Dedifferentiated amniotic fluid mesenchymal stem cell (primary cell): ENCODE results near the gene ZNF234.
"Not testable (repeated sequence)": the region's sequence is repeated elsewhere in the genome, so short reads cannot be mapped to it uniquely, and the experiment has no call there.

Source experiments
- DNase-seq: peaks from one replicate; pipeline ENCODE4 v3.0.0-alpha.2; 2016; ENCODE audit errors: extremely low spot score

The ZNF234 gene

GRCh38 chr19:44141191-44142058 is at the start of gene ZNF234:
Gene ZNF234 (plus strand): TSS chr19:44141554. CDS start chr19:44144633, 3,079 bp downstream.
- DNase-seq = peak; percentile 92

- no peak for DNase-seq
Observed at GRCh38 chr19:44092108-44092507, 49.2 kb upstream of the ZNF234 start.

- DNase-seq = peak; percentile 95
Observed at GRCh38 chr19:44093931-44094765, 47.2 kb upstream of the ZNF234 start, which contains the start of gene ZNF224. Gene ZNF224 (plus strand): TSS chr19:44094361. CDS start chr19:44097874, 3,513 bp downstream.

GRCh38 chr19:44107751-44108150 is 33.6 kb upstream of the ZNF234 start:
- no peak for DNase-seq

GRCh38 chr19:44109458-44109857 is 31.9 kb upstream of the ZNF234 start:
- DNase-seq = no peak

- DNase-seq = peak; percentile 91
Observed at GRCh38 chr19:44111910-44112463, 29.4 kb upstream of the ZNF234 start.

GRCh38 chr19:44112802-44113137 is 28.6 kb upstream of the ZNF234 start:
- no peak for DNase-seq

GRCh38 chr19:44113138-44113783 is 28.1 kb upstream of the ZNF234 start, which contains the start of gene ZNF225:
Gene ZNF225 (plus strand): TSS chr19:44113399. CDS start chr19:44115828, 2,429 bp downstream.
- DNase-seq = peak; percentile 99

GRCh38 chr19:44113784-44114390 is 27.5 kb upstream of the ZNF234 start:
- no peak for DNase-seq

GRCh38 chr19:44121162-44121561 is 20.2 kb upstream of the ZNF234 start:
- DNase-seq = not testable (repeated sequence)

GRCh38 chr19:44131955-44132354 is 9.4 kb upstream of the ZNF234 start:
- no peak for DNase-seq

GRCh38 chr19:44142059-44142433 is 692 bp downstream of the ZNF234 start:
- no peak for DNase-seq

- no peak for DNase-seq
Observed at GRCh38 chr19:44149776-44150175, 8.4 kb downstream of the ZNF234 start.

- DNase-seq = no peak
Observed at GRCh38 chr19:44151491-44151890, 10.1 kb downstream of the ZNF234 start.

- DNase-seq = no peak
Observed at GRCh38 chr19:44156475-44156874, 15.1 kb downstream of the ZNF234 start.

- DNase-seq = no peak
Observed at GRCh38 chr19:44163789-44164188, 22.4 kb downstream of the ZNF234 start.

- DNase-seq = no peak
Observed at GRCh38 chr19:44164327-44164672, 22.9 kb downstream of the ZNF234 start.

GRCh38 chr19:44164673-44165512 is 23.5 kb downstream of the ZNF234 start, which contains the start of gene ZNF226:
Gene ZNF226 (plus strand): TSS chr19:44165100. CDS start chr19:44170081, 4,981 bp downstream.
- DNase-seq = peak; percentile 99

GRCh38 chr19:44170660-44171059 is 29.3 kb downstream of the ZNF234 start:
- DNase-seq = not testable (repeated sequence)

- DNase-seq = no peak
Observed at GRCh38 chr19:44176590-44176989, 35.2 kb downstream of the ZNF234 start.
